ENCODE data around the gene PPIG. TPM values are rescaled to one million over a fixed set of nuclear protein-coding genes. Genes with fewer than 3 reads are reported as not detected.
A peak's percentile ranks its signal among the peaks of the same experiment; 100 is the strongest.
"Not testable (repeated sequence)": the region's sequence is repeated elsewhere in the genome, so short reads cannot be mapped to it uniquely, and the experiment has no call there.

PPIG gene
- total and polyA plus RNA-seq, 9 of the 15 experiments (the other 6 are each of a cell fraction or from before 2014, with no cell fraction given) = 52.5 to 166 (median 124) TPM

- DNase-seq (ENCODE audit: extremely low read depth in 1 of 4, low spot score in 3 of 4); H3K4me2 ChIP-seq (ENCODE audit: insufficient read depth, low read length); H3K9me1 ChIP-seq (ENCODE audit: control insufficient read depth, insufficient read depth, low read length); H3K4me3 ChIP-seq; CTCF ChIA-PET (ENCODE audit: low intra/inter-chr PET ratio); H3K9me3 ChIP-seq (replicated peaks; ENCODE audit: control insufficient read depth, insufficient read depth, low read depth, low read length); H3K27me3 ChIP-seq (ENCODE audit: control insufficient read depth in 2 of 2, insufficient read depth in 2 of 2, low read length in 2 of 2); H3K36me3 ChIP-seq (ENCODE audit: control insufficient read depth, insufficient read depth, low read length); H3K27ac ChIP-seq (ENCODE audit: extremely low read depth, low read depth, low read length); H3K4me1 ChIP-seq (replicated peaks in 1 of 2; ENCODE audit: control insufficient read depth in 2 of 2, insufficient read depth in 2 of 2, low read length in 2 of 2); H3K9ac ChIP-seq (ENCODE audit: insufficient read depth in 1 of 2, low read depth in 2 of 2, low read length in 2 of 2); intact Hi-C loops (cut with micrococcal nuclease); BruUV-seq (replicated peaks); FAIRE-seq; H3K79me2 ChIP-seq (ENCODE audit: control insufficient read depth, insufficient read depth, low read length); H4K20me1 ChIP-seq (replicated peaks; ENCODE audit: control insufficient read depth, insufficient read depth, low read length); ATAC-seq; H2AFZ ChIP-seq (ENCODE audit: low read depth, low read length); in situ Hi-C loops (cut with MboI): not testable (repeated sequence)
- POLR2A ChIA-PET = interaction anchor here (0.6 kb wide), 1 partner anchor 42 kb away, joined by 3 read pairs; no protein-coding TSS in a partner anchor
- TF ChIP-seq CBX3 (IDR thresholded peaks at IDR 0.05; ENCODE audit: borderline replicate concordance in 1 of 2, low read length in 2 of 2) (peak in 1 of 2 experiments; percentile 49; a peak in 1 of 3 replicates), ZFP36 (IDR thresholded peaks at IDR 0.05; ENCODE audit: low read depth, low read length, partially characterized antibody) (peak; percentile 57)
These were observed 103.8 kb downstream of the PPIG start for GRCh38 chr2:169687943-169688342.

- intact Hi-C loops (cut with micrococcal nuclease) = loop anchor here (5.0 kb wide), 1 partner anchor 54 kb away; no protein-coding TSS in a partner anchor
These were observed 106.8 kb downstream of the PPIG start for GRCh38 chr2:169690958-169691357.

More at GRCh38 chr2:169690958-169691357, 106.8 kb downstream of the PPIG start:
- Histone ChIP-seq H2AFZ (ENCODE audit: low read depth, low read length) (no peak overlapping the region), H3K9me1 (ENCODE audit: control insufficient read depth, insufficient read depth, low read length) (no peaks in the 10 kb centered on the region), H3K4me3 (no peak overlapping the region), H3K27me3 (ENCODE audit: control insufficient read depth in 2 of 2, insufficient read depth in 2 of 2, low read length in 2 of 2) (no peaks in the 10 kb centered on the region), H3K9me3 (replicated peaks; ENCODE audit: control insufficient read depth, insufficient read depth, low read depth, low read length) (peaks cover 2% of the 10 kb centered on the region; the same call in 1 of the 2 replicates), H3K4me1 (replicated peaks in 1 of 2; ENCODE audit: control insufficient read depth in 2 of 2, insufficient read depth in 2 of 2, low read length in 2 of 2) (peaks cover 8 to 14% of the 10 kb centered on the region in 2 experiments), H3K27ac (ENCODE audit: extremely low read depth, low read depth, low read length) (no peak overlapping the region), H3K9ac (ENCODE audit: insufficient read depth in 1 of 2, low read depth in 2 of 2, low read length in 2 of 2) (no peak overlapping the region), H4K20me1 (replicated peaks; ENCODE audit: control insufficient read depth, insufficient read depth, low read length) (no peaks in the 10 kb centered on the region), H3K4me2 (ENCODE audit: insufficient read depth, low read length) (no peak overlapping the region), H3K79me2 (ENCODE audit: control insufficient read depth, insufficient read depth, low read length) (peaks cover 14% of the 10 kb centered on the region), H3K36me3 (ENCODE audit: control insufficient read depth, insufficient read depth, low read length) (no peaks in the 10 kb centered on the region; the same call in 2 of the 3 replicates)
- TF ChIP-seq ESRRB (CRISPR knock-in tag; IDR thresholded peaks at IDR 0.05; ENCODE audit: borderline replicate concordance) (no peak), ZNF280A (IDR thresholded peaks at IDR 0.05; ENCODE audit: low read depth, partially characterized antibody) (peak; percentile 42), NELFE (IDR thresholded peaks at IDR 0.05; ENCODE audit: insufficient read depth, insufficient read length) (no peak), PHB2 (IDR thresholded peaks at IDR 0.05; ENCODE audit: low read depth) (no peak), GABPB2 (CRISPR knock-in tag; conservative IDR thresholded peaks at IDR 0.05) (no peak), ZNF644 (tag; IDR thresholded peaks at IDR 0.05; ENCODE audit: low read depth) (no peak), TRIM24 (IDR thresholded peaks at IDR 0.05) (peak in 1 of 2 experiments; percentile 41; a peak in 1 of 4 replicates), U2AF2 (optimal IDR thresholded peaks at IDR 0.05; ENCODE audit: low read depth, low read length) (no peak), CBX3 (IDR thresholded peaks at IDR 0.05; ENCODE audit: borderline replicate concordance in 1 of 2, low read length in 2 of 2) (peak in 1 of 2 experiments; percentile 61; a peak in 2 of 3 replicates), ZNF75A (CRISPR knock-in tag; IDR thresholded peaks at IDR 0.05) (no peak), ZC3H4 (CRISPR knock-in tag; IDR thresholded peaks at IDR 0.05; ENCODE audit: borderline replicate concordance) (no peak), EP400 (IDR thresholded peaks at IDR 0.05) (no peak), ETV6 (IDR thresholded peaks at IDR 0.05; ENCODE audit: borderline replicate concordance in 1 of 2, low read depth in 2 of 2, low read length in 1 of 2) (no peak), ETV6 (CRISPR knock-in tag; IDR thresholded peaks at IDR 0.05; ENCODE audit: borderline replicate concordance) (no peak), TRIM28 (IDR thresholded peaks at IDR 0.05) (peak; percentile 78; the same call in 1 of the 2 replicates)
- 4% methylated on average over 1 of the region's 1 CpG for WGBS (ENCODE audit: insufficient coverage, low coverage, missing lambda C conversion rate)
- ATAC-seq (no peak), FAIRE-seq (no peak), DNase-seq (ENCODE audit: extremely low read depth in 1 of 4, low spot score in 3 of 4) (no peak)
- ChIA-PET CTCF (ENCODE audit: low intra/inter-chr PET ratio) (no interaction called here), POLR2A (interaction anchor here (1.0 to 1.4 kb wide), 2 partner anchors 14 to 121 kb away, joined by 3 read pairs; no protein-coding TSS in a partner anchor)
- in situ Hi-C loops (cut with MboI) = loop anchor here (5.0 kb wide), 1 partner anchor 104 kb away; no protein-coding TSS in a partner anchor
- no TSS peak for BruUV-seq (replicated peaks)
